HG03175 (cell line): ENCODE data around the gene MGAT1.
"Not testable (repeated sequence)": the region's sequence is repeated elsewhere in the genome, so short reads cannot be mapped to it uniquely, and the experiment has no call there.

ENCODE experiments used
- ATAC-seq: cut with Tn5 transposase; IDR thresholded peaks from one replicate; pipeline ENCODE4 v1.9.1; 2021; ENCODE audit warnings: mild to moderate bottlenecking, moderate library complexity; ENCODE audit not compliant: unreplicated experiment

The MGAT1 gene

DNA sequence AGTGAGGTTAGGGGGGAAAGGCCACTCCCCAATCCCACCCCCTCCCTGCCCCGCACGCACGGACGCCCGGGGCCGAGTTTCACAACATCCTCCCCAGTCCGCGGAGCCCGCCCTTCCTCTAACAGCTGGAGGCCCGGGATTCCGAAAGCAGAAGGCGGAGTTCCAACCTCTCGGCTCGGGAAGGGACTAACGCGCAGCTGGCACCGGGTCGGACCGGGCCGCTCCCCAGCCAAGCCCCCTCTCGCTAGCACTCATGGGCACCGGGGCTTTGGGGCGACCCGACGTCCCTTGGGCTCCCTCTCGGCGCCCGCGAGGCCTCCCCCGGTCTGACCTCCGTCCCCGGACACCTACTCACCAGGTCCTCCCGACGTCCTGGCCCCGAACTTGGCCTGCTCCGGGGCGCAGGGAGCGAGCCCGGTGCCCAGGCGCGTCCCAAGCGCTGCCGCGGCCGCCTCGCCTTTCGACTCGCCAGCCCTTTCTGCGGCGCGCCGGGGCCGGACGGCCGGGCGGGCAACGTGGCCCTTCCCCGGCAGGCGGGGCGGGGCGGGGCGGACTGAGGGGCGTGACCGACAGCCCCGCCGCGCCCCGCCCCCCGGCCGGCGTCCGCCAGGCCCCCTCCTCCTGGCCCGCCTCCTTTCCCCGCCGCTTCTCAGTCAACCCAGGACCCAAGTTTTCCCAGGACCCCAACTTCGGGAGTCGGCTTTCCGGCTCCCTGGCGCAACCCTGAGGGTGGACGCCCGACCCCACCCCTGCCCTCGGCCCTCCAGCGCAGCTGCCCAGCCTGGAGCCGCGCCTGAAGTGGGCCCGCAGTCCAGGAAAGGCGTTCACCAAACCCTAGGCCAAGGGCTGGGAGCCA, at the start of gene MGAT1:
Gene MGAT1 (minus strand): TSS at position 482 of the 856 bp plus-strand sequence. CDS start 9,835 bp downstream, outside the sequence.
- ATAC-seq: peak; percentile 48

DNA sequence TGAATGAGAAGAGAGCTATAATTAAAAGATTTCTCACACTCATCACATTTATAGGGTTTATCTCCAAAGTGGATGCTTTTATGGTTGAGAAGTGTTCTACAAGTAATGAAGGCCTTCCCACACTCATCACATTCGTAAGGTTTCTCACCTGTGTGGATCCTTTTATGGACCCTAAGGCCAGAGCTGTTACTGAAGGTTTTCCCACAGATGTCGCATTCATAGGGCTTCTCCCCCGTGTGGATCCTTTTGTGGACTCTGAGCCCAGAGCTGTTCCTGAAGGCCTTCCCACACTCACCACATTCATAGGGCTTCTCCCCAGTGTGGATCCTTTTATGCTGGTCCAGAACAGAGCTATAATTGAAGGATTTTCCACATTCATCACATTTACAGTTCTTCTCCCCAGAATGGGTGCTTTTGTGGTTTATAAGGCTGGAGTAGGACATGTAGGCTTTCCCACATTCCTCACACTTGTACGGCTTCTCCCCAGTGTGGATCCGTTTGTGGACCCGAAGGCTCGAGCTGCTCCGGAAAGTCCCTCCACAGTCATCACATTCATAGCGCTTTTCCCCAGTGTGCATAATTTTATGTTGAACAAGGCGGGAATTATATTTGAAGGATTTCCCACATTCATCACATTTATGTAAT, 48.0 kb upstream of the MGAT1 start:
- no peak for ATAC-seq

DNA sequence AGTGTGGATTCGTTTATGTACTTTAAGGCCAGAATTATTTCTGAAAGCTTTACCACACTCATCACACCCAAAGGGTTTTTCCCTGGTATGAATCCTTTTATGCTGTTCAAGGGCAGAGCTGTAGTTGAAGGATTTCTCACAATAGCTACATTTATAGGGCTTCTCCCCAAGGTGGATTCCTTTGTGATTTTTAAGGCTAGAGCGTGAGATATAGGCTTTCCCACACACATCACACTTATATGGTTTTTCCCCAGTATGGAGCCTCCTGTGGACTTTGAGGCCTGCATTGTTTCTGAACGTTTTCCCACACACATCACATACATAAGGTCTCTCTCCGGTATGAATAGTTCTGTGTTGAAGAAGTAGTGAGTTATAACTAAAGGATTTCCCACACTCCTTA, 47.2 kb upstream of the MGAT1 start:
- ATAC-seq: no peak

DNA sequence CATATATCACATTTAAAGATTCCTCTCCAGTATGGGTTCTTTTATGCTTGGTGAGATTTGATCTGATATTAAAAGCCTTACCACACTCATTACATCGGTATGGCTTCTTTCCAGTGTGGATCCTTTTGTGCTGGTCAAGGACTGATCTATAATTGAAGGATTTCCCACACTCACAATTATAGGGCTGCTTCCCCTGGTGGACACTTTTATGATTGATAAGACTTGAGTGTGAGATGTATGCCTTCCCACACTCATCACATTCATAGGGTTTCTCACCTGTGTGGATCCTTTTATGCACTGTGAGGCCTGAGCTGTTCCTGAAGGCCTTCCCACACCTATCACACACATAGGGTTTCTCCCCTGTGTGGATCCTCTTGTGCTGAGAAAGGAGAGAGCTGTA, 46.3 kb upstream of the MGAT1 start:
- no peak for ATAC-seq

DNA sequence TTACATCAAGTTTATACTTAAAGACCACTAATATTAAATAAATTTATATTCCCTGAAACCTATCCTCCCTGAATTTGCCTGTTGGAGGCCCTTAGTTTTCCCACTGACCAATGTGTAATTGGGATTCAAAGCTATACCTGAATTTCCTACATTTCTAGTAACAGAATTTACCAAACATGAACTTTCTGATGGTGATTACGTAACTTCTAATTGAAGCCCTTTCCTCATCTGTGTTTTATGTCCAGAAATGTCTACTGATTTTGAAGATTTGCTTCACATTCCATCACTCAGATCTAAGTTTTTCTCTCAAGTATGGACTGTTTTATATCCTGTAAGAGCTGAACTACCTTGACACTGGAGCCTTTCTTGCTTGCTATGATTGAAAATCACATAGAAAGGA, 45.7 kb upstream of the MGAT1 start:
- ATAC-seq: no peak

DNA sequence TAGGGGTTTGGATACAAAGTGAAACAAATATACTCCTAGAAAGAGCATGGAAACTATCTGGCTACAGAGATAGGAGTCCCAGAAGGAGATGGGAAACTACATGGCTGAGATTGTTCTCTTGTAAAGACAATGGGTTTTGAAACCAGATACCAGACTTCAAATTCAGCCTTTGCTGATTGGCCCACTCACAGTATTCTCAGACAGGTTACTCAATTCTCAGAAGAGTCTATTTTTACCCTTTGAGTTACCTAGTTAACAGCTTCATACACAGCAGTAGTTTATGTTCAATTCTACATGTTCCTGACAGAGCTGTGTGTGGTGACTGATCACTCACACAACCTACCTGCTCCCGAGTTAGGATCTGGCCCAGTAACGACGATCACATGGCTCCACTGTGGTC, 44.4 kb upstream of the MGAT1 start:
- no peak for ATAC-seq

DNA sequence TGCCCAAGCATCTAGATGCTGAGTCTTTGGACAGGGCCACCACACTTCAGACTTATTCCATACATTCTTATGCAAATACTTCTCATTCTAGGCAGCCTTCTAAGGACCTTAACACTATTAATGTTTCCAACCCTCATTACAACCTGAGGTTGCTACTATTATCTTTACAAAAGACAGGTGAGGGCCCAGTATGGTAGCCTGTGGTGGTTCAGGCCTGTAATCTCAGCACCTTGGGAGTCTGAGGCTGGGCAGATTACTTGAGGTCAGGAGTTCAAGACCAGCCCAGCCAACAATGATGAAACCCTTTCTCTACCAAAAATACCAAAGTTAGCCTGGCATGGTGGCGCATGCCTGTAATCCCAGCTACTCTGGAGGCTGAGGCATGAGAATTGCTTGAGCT, 42.3 kb upstream of the MGAT1 start:
- ATAC-seq: no peak

DNA sequence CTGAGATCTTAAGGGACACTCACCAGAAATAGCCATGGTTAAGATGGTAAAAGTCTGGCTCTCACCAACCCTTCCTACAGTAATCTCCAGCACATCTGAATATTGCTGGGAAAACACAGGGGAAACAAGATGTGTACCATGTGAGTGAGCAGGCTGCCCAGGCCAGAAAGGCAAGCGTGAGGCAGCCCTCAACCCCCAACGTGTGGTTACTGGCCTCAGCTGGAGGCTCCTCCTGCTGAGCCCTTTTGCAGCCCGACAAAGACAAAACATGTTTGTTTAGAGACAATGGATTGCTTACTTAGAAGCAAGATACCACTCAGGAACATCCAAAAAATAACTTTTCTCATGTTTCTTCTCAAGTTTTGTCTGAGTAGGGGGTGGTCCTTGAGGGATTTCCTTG, 41.8 kb upstream of the MGAT1 start:
- ATAC-seq: no peak

DNA sequence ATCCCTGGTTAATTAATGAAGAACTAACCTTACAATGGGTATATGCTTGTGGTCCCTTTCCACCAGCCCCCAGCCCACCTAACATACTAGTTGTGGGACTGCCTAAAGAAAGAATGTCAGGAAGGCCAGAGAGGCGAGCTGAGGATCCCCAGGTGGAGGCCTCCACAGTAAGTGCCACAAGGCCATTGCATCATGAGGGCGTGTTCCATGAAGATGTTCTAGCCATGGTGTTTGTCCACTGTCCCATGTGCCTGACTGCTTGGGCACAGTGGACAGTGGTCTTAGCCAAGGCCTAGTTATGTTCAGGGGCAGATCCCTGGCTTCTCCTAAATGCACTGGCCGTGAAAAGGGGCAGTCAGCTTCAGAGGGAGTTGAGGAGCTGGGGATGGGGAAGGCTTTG, 37.3 kb upstream of the MGAT1 start:
- ATAC-seq: no peak

DNA sequence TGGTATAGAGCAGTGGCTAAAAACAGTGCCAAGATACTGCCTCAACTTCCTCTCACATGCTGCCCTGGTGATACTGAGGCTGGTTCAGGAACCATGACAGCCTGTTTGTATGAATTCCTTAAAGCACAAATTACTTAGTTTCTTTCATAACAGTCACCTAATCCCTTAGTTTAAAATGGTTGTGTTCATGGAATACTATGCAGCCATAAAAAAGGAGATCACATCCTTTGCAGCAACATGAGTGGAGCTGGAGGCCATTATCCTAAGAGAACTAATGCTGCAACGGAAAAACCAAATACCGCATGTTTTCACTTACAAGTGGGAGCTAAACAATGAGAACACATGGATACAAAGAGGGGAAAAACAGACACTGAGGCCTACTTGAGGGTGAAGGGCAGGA, 36.6 kb upstream of the MGAT1 start:
- ATAC-seq: no peak

DNA sequence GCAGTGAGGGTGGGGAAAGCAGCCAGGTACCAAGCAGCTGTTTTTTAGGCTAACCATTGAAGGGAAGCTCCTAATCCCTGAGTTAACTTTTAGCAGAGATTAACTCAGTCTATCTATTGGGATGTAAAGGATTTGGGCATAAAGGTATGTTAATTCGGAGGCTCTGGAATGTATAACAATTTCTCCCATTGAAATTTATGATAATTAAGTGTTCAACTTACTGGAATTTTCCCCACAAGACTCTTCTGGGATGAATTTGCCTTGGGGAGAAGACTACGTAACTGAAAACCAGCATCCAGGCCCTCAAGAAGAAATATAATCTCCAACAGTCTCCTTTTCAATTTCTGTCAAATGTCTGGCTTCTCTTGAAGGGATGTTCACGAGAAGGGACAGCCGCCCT, 34.9 kb upstream of the MGAT1 start:
- no peak for ATAC-seq

DNA sequence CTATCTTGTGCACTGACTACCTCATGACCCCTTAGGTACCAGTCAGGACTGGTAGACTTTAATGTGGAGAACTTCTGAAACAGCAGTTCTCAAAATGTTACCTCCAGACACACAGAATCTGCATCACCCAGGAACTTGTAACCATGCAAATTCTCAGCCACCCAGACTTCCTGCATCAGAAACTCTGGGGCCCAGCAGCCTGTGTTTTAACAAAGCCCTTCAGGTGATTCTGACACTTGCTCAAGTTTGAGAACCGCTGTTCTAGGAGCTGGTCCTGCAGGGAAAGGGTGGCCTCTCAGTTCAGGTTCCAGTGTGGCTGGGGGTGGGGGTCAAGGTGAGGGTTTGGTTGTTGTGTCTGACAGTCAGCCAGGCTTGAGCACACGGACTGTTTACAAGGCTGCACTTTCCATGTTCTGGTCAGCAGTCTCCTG, 30.0 kb upstream of the MGAT1 start:
- peak; percentile 44 for ATAC-seq

DNA sequence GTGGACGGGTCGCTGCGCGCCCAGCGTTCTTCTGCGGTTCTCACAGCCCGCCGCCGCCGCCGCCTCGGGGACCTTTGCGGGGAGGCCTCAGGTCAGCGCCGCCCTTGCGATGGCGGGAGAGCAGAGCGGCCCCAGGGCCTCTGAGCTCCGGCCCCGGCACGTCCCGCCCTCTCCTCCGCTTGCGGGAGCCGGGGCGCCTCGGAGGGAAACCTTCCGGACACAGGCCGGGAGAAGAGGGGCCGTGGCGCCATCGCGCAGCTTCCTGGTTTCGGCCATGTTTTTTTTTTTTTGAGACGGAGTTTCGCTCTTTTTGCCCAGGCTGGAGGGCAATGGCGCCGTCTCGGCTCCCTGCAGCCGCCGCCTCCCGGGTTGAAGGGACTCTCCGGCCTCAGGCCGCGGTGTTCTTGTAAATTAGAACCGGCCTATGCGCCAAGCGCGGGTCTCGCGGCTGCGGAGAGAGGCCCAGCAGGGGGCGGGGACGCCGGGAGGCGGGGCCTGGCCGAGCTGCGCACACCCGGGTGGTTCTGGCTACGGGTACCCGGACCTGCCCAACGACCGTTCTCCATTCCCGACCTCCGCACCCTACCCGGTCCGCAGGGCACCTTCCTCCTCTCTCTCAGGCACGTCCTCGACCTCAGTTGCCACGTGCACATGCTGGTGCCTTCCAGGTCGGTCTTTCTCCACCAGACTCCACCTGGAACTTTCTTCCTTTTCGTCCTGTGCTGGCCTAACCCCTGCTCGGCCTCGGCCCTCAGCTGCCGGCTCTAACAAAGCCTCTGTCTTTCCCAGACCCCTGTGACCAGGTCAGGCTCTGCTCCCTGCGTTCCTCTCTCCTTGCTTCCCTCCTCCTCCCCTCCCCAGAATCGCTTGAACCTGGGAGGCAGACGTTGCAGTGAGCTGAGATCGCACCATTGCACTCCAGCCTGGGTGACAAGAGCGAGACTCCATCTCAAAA, 28.8 kb upstream of the MGAT1 start:
- ATAC-seq: peak; percentile 76

DNA sequence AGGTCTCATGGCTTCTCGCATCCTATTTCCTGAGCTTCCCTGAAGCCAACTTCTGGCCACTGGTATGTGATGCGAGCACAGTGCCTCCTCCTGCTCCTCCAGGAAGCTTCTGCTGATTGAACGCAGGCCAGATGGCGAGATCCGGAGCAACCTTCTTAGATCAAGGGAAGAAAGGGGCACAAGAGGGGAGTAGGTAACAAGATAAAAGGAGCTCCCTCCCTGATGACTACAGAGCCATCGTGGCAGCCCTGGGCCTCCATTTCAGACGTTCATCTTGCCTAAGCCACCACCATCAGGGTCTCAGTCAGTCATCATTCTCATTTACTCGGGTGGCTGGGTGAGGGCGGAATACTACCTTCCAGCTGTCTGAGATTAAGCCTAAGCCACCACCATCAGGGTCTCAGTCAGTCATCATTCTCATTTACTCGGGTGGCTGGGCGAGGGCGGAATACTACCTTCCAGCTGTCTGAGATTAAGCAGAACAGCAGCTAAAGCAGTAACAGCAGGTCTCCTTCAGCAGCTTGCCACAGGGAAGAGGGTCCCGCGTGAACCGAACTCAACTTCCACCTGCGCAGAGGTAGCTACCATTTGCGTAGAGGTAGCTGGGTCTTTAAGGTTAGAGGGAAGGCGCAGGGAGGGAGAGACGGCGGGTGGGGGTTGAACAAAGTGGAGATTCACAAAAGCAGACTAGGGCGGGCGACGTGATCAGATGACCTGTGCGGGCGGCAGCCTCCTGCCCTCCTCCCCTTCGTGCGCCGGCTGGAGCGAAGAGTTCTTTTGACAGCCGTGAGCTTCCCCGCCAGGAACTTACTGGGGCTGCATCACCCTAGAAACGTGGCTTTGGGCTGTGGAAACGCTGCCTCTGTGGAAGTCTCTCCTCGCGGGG, 27.9 kb upstream of the MGAT1 start:
- ATAC-seq: peak; percentile 54

DNA sequence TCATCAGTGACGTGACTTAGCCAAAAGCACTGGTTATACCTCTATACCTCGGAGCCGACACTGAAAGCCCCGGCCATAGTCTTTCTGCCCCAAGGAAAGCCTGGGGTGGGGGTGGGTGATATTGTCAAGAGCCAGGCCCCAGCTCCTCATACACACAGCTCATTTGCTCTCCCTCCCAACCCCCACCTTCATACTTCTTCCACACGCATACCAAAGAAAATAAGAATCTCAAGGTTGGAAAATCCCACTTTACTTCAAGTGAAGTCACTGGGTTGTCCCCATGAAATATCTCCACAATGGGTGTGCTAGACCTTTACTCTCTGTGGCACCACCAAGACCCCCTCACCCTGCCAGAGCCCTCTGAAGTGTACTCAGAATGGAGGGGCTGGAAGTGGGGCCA, 27.1 kb upstream of the MGAT1 start:
- ATAC-seq: no peak

DNA sequence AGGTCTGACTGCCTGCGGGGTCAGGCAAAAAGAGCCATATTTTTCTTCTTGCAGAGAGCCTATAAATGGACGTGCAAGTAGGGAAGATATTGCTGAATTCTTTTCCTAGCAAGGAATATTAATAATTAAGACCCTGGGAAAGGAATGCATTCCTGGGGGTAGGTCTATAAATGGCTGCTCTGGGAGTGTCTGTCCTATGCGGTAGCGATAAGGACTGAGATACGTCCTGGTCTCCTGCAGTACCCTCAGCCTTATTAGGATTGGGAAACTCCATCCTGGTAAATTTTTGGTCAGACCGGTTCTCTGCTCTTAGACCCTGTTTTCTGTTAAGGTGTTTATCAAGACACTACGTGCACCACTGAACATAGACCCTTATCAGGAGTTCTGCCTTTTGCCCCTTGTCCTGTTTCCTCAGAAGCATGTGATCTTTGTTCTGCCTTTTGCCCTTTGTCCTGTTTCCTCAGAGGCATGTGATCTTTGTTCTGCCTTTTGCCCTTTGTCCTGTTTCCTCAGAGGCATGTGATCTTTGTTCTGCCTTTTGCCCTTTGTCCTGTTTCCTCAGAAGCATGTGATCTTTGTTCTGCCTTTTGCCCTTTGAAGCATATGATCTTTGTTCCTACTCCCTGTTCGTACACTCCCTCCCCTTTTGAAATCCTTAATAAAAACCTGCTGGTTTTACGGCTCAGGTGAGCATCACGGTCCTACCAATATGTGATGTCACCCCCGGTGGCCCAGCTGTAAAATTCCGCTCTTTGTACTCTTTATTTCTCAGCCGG, 26.3 kb upstream of the MGAT1 start:
- not testable (repeated sequence) for ATAC-seq

DNA sequence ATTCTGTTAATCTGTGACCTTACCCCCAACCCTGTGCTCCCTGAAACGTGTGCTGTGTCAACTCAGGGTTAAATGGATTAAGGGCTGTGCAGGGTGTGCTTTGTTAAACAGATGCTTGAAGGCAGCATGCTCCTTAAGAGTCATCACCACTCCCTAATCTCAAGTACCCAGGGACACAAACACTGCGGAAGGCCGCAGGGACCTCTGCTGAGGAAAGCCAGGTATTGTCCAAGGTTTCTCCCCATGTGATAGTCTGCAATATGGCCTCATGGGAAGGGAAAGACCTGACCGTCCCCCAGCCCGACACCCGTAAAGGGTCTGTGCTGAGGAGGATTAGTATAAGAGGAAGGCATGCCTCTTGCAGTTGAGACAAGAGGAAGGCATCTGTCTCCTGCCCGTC, 24.8 kb upstream of the MGAT1 start:
- ATAC-seq: not testable (repeated sequence)

DNA sequence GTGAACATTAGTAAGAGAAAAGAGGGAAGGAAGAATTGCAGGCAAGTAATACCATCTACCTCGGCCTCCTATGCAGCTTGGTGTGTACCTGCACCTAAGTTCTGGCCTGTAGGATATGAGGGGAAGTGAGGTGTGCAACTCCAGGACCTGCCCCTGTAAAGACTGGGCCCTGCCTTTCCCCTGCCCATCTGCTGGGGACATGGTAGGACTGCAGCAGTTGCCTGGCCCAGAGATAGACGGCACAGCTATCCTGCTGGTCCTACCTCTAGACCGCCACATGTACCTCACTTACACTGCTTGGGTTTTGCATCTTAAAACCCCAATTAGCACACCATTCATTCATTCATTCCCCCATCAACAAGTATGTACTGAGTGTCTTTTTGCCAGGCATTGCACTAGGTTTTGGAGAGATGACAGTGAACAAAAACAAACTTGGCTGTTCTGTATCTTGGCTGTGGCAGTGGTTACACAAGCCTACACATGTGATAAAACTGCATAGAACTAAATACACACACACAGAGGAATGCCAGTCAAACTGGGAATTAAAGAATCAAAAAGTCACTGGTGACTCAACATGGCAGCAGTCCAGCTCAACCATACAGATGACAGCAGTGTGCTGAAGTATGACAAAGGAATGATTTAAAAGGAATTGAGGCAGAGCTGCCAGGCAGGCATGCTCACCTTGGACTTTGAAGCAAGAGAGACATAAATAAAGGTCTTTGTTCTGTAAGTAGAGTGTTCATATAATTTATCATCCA, 23.3 kb upstream of the MGAT1 start:
- ATAC-seq: no peak
